Right renal pelvis (tissue), 4 donors: Measurements from ENCODE around the gene TXLNG. TPM values are rescaled to one million over a fixed set of nuclear protein-coding genes. Genes with fewer than 3 reads are reported as not detected.
"Not testable (repeated sequence)": the region's sequence is repeated elsewhere in the genome, so short reads cannot be mapped to it uniquely, and the experiment has no call there.

ENCODE experiments used
- DNase-seq, 4 donors: peaks; one replicate each; pipeline ENCODE4 v3.0.0-alpha.2; 2013; ENCODE audit warnings: low read depth in 4 of 4, low spot score in 3 of 4, missing footprints in 1 of 4
- polyA plus RNA-seq, 4 donors: library from polyadenylated mRNA; unstranded; fragments of 120-200 nt; gene quantifications; one replicate each; pipeline ENCODE4 v1.2.1, GENCODE V29; 2013; ENCODE audit not compliant: insufficient read length in 4 of 4

The TXLNG gene
- polyA plus RNA-seq, 4 donors, result 14.2 to 17.7 (median 16.2) TPM

- not testable (repeated sequence) for DNase-seq
Observed at GRCh38 chrX:16784440-16784839, 1.8 kb upstream of the TXLNG start.

- DNase-seq, result no peak
Observed at GRCh38 chrX:16785247-16786138, 773 bp upstream of the TXLNG start.

- DNase-seq, result no peak
Observed at GRCh38 chrX:16786791-16787735, 797 bp downstream of the TXLNG start.

GRCh38 chrX:16788477-16788876 is 2.2 kb downstream of the TXLNG start:
- no peak for DNase-seq

GRCh38 chrX:16796298-16796697 is 10.0 kb downstream of the TXLNG start:
- no peak for DNase-seq

GRCh38 chrX:16797358-16797757 is 11.1 kb downstream of the TXLNG start:
- no peak for DNase-seq

GRCh38 chrX:16797841-16798240 is 11.6 kb downstream of the TXLNG start:
- no peak for DNase-seq

GRCh38 chrX:16804923-16805464 is 18.7 kb downstream of the TXLNG start:
- no peak for DNase-seq

- no peak for DNase-seq
Observed at GRCh38 chrX:16807548-16807947, 21.3 kb downstream of the TXLNG start.

- DNase-seq, result no peak
Observed at GRCh38 chrX:16807976-16808542, 21.8 kb downstream of the TXLNG start.

- no peak for DNase-seq
Observed at GRCh38 chrX:16814597-16814996, 28.3 kb downstream of the TXLNG start.

- DNase-seq, result no peak
Observed at GRCh38 chrX:16819634-16820033, 33.4 kb downstream of the TXLNG start.

- no peak for DNase-seq
Observed at GRCh38 chrX:16822723-16823122, 36.5 kb downstream of the TXLNG start.

GRCh38 chrX:16825264-16826035 is 39.2 kb downstream of the TXLNG start:
- no peak for DNase-seq

- no peak for DNase-seq
Observed at GRCh38 chrX:16826207-16826606, 39.9 kb downstream of the TXLNG start.

- no peak for DNase-seq
Observed at GRCh38 chrX:16827225-16827624, 41.0 kb downstream of the TXLNG start.

GRCh38 chrX:16828124-16828908 is 42.0 kb downstream of the TXLNG start:
- DNase-seq, result no peak

GRCh38 chrX:16832301-16832700 is 46.0 kb downstream of the TXLNG start:
- no peak for DNase-seq

GRCh38 chrX:16834806-16835205 is 48.5 kb downstream of the TXLNG start:
- DNase-seq, result no peak
